GM18867 (cell line): ENCODE results near the gene PIM1.
A peak's percentile ranks its signal among the peaks of the same experiment; 100 is the strongest.

Source experiments
- ATAC-seq: cut with Tn5 transposase; IDR thresholded peaks from one replicate; pipeline ENCODE4 v1.9.1; 2021; ENCODE audit warnings: mild to moderate bottlenecking, moderate library complexity; ENCODE audit not compliant: unreplicated experiment

Gene PIM1

DNA sequence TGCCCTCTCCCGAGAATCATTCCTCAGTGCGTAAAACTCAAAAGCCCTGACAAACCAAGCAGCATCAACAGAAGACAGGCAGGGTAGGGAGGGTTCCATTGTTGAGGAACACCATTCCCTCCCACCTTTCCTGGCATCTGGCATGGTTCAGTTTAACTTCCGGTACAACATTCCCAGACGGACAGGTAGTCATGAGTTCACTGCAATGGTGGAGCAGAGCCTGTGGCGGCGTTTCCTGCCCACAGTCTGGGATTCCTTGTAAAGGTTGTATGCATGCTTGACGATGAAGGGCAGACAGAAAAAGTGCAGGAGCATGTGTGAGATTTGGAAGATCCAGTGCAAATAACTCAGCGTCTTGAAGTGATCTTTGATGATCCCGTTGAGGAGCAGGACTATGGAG is 42.3 kb downstream of the PIM1 start:
- no peak for ATAC-seq

DNA sequence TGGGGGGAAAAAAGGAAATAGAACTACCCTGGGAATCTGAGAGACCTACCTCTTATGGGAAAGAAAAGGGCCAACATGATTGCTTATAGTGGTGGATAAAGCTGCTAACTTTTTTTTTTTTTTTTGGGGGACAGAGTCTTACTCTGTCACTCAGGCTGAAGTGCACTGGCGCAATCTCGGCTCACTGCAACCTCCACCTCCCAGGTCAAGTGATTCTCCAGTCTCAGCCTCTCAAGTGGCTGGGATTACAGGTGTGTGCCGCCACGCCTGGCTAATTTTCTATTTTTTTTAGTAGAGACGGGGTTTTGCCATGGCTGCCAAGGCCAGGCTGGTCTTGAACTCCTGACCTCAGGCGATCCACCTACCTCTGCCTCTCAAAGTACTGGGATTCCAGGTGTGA is 48.1 kb downstream of the PIM1 start:
- no peak for ATAC-seq

DNA sequence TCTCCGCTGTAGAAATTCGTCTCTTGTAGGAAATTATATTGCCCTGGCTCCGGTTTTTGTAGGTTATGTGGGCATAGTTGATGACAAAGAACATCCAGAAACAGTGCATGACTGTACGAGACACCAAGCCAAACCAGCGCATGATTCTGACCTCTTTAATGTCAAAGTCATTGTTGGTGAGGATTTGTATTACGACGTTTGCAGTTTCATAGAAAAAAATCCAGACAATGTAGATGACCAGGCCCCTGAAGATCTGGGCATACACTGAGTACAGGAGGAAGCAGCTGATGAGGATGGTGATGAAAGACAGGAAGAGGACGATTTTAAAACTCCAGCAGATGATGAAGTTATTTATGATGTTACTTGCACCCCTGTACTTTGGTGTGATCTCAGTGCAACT is 48.6 kb downstream of the PIM1 start:
- no peak for ATAC-seq

DNA sequence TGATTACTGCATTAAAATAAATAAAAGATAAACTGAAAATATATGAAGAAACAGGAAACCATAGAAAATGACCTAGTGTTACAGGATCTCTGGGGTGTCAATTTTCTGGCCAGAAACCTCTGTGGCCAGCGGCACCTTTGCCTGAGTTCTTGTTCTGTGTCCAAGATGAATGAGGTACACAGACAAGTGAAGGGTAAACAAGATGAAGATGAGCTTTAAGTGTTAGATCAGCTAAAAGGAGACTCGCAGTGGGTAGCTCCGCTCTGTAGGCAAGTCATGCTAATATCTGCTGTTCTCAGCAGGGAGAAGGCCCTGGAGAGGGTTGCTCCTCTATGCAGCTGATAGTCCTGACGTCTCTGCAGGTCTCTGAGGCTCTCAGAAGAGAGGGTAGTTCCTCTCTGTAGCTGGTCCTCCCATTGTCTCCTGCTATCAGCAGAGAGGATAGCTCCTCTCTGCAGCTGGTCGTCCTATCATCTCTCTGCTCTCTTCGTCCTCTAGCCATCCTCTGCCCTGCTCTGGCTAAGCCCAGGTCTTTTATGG is 51.7 kb downstream of the PIM1 start:
- no peak for ATAC-seq

DNA sequence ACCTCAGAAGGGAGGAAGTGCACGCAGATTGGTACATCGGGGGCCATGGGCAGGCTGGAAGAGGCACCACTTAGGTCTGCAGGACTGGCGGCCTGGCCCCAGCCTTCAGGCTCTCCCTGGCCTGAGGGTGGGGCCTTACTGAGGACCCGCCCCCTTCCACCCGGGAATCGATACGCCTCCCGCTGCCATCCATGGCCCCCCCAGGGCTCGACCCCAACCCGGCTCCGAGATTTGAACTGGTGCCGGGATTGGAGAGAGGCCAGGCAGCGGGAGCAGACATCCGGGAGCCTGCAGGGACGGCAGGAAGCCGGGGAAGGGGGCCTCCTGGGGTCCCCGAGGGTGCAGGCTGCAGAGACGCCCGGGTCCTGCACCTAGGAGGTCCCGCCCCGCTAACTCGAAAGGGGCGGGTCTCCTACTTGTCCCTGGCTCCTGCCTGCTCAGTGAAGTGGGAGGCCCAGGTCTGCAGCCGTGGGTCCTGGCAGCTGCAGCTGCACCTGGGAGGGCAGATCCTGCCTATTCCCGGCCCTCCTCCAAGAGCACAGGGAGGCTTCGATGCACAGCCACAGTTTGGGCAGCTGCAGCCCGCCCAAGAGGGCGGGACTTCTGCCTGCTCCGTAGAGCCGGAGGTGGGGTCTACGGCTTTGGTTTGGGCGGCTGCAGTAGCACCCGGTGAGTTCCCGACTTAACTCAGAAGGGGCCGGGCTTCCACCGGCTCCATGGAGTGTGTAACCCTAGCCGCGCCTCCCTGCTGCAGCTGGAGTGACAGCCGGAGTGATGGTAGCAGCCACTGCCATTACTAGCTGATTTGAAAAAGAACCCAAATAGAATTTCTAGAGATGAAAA is 52.4 kb downstream of the PIM1 start:
- peak; percentile 79 for ATAC-seq

DNA sequence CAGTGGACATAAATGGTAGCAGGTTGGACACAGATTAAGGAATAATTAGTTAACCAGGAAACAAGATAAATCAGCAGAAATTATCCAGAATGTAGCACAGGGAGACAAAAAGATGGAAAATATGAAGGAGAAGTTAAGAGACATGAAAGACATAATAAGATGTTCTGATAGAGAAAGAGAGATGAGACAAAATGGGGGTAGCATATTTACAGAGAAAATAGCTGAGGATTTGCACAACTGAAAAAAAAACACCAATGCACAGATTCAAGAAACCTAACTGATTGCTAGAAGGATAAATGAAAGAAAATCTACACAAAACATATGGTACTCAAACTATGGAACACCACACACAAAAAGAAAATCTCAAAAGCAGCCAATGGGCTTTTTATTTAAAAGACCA is 53.0 kb downstream of the PIM1 start:
- no peak for ATAC-seq
